BJ (cell line): ENCODE data around the gene PRDM16. TPM values are rescaled to one million over a fixed set of nuclear protein-coding genes. Genes with fewer than 3 reads are reported as not detected.

ENCODE experiments used
- CTCF ChIA-PET: fragments of 350-600 bp; formaldehyde crosslinking; extraction: SDS; loops from one replicate; lab custom pipeline; 2021; ENCODE audit warnings: antibody characterized with exemption, inconsistent platforms; lab: Yijun Ruan, JAX
- POLR2A ChIA-PET: fragments of 300-600 bp; sonication (Branson Sonifier 250); formaldehyde crosslinking; extraction: SDS; loops from one replicate; lab custom pipeline; 2021; ENCODE audit warnings: antibody characterized with exemption; lab: Charles Lee
- DNase-seq: peaks from one replicate; pipeline ENCODE4 v3.0.0-alpha.2; 2011; ENCODE audit warnings: low read depth
- H3K27me3 ChIP-seq: 2 replicates; pipeline ENCODE4 v1.6.0; 2011; ENCODE audit warnings: low read length; ENCODE audit not compliant: control insufficient read depth, insufficient read depth
- H3K36me3 ChIP-seq: 2 replicates; pipeline ENCODE4 v1.5.1; 2011; ENCODE audit warnings: low read length; ENCODE audit not compliant: control insufficient read depth, insufficient read depth
- H3K4me3 ChIP-seq: 2 replicates; pipeline ENCODE4 v1.5.1; 2011; ENCODE audit warnings: low read depth, mild to moderate bottlenecking, control low read depth, low read length
- CTCF ChIP-seq: IDR thresholded peaks from 2 replicates; pipeline ENCODE4 v1.5.1; 2011; ENCODE audit warnings: low read depth, mild to moderate bottlenecking, control low read depth, inconsistent platforms, low read length, moderate library complexity; ENCODE audit not compliant: insufficient read depth
- polyA plus RNA-seq: library from polyadenylated mRNA; depleted of rRNA; stranded (reverse); fragments of >200 nt; gene quantifications from 2 replicates; pipeline ENCODE4 v1.2.3, GENCODE V29; 2011

The PRDM16 gene
- polyA plus RNA-seq, 1 experiment, result 0.02 TPM

GRCh38 chr1:3176028-3176427 lies 107.0 kb downstream of the PRDM16 start:
- no peak for TF ChIP-seq CTCF
- no peaks in the 10 kb centered on the region for H3K36me3 ChIP-seq
- no peak for DNase-seq
- H3K4me3 ChIP-seq, result no peak overlapping the region
- ChIA-PET POLR2A (no interaction called here), CTCF (no interaction called here)
- no peaks in the 10 kb centered on the region for H3K27me3 ChIP-seq

GRCh38 chr1:3176820-3177219 lies 107.8 kb downstream of the PRDM16 start:
- TF ChIP-seq CTCF, result no peak
- Histone ChIP-seq H3K36me3 (no peaks in the 10 kb centered on the region), H3K4me3 (no peak overlapping the region), H3K27me3 (no peaks in the 10 kb centered on the region)
- DNase-seq, result no peak
- ChIA-PET CTCF (no interaction called here), POLR2A (no interaction called here)

- DNase-seq, result no peak
- POLR2A ChIA-PET, result no interaction called here
- CTCF ChIA-PET, result no interaction called here
- Histone ChIP-seq H3K4me3 (no peak overlapping the region), H3K27me3 (no peaks in the 10 kb centered on the region), H3K36me3 (no peaks in the 10 kb centered on the region)
- TF ChIP-seq CTCF, result no peak
Observed at GRCh38 chr1:3178279-3178678, 109.3 kb downstream of the PRDM16 start.

GRCh38 chr1:3179471-3179870 lies 110.5 kb downstream of the PRDM16 start:
- no peaks in the 10 kb centered on the region for H3K36me3 ChIP-seq
- POLR2A ChIA-PET, result no interaction called here
- DNase-seq, result no peak
- H3K27me3 ChIP-seq, result no peaks in the 10 kb centered on the region
- CTCF ChIA-PET, result no interaction called here
- H3K4me3 ChIP-seq, result no peak overlapping the region
- no peak for TF ChIP-seq CTCF

- ChIA-PET POLR2A (no interaction called here), CTCF (no interaction called here)
- no peak overlapping the region for H3K4me3 ChIP-seq
- no peak for TF ChIP-seq CTCF
- no peaks in the 10 kb centered on the region for H3K36me3 ChIP-seq
- DNase-seq, result no peak
- no peaks in the 10 kb centered on the region for H3K27me3 ChIP-seq
Observed at GRCh38 chr1:3180915-3181314, 111.9 kb downstream of the PRDM16 start.
